Stimulated activated CD4-positive, alpha-beta T cell treated with anti-CD3 and anti-CD28 coated beads, Interleukin-1b, Interleukin-23, amount 100 ng/mL, for 48 hours (primary cell): ENCODE measurements around the gene FARP1.
"Not testable (repeated sequence)": the region's sequence is repeated elsewhere in the genome, so short reads cannot be mapped to it uniquely, and the experiment has no call there.

Experiments
- DNase-seq: peaks from one replicate; pipeline ENCODE4 v3.0.0-alpha.2; 2020

FARP1 gene

DNA sequence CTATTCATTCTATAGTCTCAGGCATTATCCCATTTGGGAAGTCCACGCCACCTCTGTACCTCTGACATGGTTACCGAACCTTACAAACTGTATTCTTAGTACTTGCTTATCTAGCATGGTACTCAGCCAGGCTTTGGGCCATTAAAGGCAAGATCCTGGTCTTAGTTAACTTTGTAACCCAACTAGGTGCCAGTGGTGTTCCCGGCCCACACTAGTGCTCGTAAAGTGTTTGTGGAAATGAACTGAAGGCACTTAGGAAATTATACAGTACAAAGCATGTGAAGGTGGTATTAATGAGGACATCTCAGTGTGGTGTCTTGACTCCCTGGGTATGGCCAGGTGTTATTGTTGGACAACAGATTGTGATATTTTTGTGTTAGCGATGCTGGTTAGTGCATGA is 122.0 kb downstream of the FARP1 start:
- DNase-seq = no peak

DNA sequence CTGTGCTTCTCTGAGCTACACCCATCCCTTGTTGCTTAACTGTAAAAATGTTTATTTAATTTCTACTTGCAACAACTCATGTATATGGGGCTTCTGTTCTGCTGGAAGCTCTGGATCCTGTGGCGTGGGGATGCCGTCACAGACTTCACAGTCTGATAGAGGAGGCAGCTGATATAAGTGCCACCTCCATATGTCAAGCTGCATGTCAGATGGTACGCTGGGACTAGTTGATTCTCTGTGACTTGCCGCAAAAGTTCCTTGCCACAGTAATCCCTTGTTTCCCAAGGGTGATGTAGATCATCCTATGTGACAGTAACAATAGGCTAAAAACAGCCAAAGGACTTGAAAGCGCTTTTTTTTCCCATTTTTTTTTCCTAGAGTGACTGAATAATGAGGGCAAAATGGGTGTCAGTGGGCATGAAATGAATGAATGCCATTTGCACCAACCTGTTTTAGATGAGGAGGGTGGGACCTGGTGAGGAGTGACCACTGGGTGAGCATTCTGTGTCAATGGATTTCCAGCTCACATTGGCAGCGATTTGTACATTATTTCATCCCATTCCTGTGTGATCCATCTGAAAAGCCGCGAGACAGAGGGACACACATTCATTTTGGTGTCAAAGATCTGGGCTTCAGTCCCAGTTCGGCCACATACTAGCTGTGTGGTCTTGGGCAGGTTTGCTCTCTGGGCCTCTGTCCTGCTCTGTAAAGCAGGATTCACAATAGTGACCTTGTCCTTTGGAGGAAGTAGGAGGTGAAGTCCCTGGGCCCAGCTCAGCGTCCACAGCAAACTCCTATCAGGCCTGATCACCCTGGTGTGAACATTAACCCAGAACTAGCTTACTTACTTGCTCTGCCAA is 123.0 kb downstream of the FARP1 start:
- DNase-seq = no peak

DNA sequence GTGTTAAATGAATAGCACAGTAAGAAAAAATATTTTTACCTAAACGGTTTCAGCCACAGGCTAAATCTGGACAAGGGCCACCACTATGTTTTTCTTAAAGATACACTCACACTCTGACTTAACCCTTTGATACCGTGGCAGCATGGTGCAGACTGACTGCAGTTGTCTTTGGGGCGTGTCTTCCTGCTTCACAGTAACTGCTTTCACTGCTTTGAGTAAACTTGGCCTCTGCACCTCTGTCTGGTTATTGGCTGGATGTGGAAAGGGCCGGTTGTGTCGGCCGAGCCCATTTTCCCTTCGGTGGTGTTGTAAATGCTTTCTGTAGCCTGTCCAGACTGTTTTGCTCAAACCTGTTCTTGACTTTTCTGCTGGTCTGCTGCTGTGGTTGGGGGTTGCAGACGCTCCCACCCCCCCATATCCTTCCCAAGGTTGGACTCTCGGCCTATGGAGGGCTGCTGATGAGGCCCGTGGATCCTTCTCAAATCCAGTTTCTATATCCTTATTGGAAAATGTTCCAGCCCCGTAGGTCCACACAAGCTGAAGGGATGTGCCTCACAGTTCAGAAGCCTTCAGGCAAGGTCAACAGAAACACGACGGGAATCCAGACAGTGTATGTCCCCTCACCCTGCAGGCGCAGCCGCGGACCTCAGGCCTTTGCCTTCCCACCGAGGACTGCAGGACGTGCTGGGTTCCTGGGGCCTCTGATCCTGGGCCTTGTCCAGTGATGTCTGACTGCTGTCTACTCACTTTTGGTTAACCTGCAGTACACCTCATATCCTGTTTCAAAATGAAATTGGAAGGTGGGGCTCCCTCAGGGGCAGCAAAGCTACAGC is 124.4 kb downstream of the FARP1 start:
- DNase-seq = no peak

DNA sequence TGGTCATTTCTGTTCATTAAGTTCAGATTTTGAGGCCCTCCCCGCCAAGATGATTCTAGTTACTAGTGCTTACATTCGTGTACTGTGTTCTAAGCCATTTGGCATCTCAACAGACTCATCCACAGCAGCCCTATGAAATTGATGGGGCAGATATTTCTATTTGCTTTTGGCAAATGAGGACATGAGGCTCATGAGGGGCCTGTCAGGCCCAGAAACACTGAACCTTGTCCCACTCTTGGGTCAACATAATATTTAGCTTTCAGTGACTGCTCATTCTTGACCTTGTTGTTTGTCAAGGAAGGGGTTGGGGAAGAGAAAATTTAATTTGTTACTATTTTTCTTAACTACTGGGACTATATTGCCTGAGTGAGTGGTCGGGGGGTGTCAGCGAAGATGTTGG is 126.5 kb downstream of the FARP1 start:
- no peak for DNase-seq

DNA sequence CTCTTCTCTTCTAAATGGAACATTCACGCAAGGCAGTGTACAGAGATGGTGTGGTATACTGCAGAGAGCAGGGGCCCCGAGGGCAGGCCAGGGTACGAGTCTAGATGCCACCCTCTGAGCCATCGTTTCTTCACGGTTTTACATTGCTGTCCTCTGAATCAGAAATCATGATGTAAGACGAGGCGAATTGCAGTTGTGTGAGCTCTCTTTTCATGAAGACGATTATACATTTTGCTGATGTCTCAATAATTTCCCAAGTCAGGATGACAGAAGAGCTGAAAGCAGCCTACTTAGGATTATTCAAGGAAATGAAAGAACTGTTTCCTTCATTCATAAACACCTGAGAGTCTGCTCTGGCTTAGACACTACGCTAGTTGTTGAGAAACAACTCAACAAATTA is 127.9 kb downstream of the FARP1 start:
- DNase-seq = no peak

DNA sequence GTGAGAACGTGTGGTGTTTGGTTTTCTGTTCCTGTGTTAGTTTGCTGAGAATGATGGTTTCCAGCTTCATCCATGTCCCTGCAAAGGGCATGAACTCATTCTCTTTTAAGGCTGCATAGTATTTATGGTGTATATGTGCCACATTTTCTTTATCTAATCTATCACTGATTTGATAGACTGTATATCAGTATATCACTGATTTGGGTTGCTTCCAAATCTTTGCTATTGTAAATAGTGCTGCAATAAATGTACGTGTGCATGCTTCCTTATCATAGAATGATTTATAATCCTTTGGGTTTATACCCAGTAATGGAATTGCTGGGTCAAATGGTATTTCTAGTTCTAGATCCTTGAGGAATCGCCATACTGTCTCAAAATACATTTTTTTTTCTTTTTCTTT is 128.8 kb downstream of the FARP1 start:
- not testable (repeated sequence) for DNase-seq

DNA sequence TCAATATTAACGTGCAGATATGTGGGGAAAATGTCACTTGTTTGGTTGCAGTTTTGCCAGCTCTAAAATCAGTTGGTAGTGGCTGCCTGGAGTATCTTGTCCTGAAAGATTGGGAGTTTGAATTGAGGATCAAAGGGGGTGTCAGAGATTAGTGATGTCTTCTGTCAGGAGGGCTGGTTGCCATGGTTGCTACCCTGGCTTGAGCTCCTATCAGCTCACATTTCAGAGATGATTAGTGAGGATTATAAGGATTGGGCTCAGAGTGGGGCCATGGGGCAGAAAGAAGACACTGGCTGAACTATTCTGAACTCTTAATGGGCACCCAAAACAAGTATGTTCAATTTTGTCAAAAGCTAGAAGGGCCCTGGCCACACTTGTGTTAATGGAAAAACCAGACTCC is 129.7 kb downstream of the FARP1 start:
- DNase-seq = no peak

DNA sequence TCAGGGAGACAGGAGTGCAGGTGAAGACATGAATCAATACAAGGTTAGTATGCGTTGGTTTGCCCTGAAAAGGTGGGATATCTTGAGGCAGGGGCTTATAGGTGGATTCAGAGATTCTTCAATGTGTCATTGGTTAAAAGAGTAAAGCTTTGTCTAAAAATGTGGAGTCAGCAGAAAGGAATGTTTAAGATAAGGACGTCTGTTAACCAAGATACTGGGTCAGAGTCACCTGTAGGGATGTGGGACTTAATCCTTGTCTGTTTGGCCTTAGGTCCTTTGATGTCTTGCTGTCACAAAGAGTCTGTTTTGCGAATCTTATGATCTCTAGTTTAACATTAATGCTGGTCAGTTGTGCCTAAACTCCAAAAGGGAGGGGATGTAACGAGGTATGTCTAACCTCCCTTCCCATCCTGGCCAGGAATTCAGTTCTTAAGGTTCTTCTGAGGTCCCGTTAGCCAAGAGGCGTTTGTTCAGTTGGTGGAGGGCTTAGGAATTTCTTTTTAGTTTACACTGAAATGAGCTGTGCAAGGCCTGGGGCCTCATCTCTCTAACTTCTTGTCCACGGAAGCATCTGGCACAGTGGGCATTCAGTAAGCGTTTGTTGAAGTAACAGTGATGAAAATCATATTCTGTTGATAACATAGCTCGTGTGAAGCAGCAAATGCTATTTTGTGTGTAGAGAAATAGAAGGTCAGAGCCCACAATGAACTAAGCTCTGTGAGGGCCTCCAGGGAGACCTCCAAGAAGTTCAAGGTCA is 130.4 kb downstream of the FARP1 start:
- no peak for DNase-seq

DNA sequence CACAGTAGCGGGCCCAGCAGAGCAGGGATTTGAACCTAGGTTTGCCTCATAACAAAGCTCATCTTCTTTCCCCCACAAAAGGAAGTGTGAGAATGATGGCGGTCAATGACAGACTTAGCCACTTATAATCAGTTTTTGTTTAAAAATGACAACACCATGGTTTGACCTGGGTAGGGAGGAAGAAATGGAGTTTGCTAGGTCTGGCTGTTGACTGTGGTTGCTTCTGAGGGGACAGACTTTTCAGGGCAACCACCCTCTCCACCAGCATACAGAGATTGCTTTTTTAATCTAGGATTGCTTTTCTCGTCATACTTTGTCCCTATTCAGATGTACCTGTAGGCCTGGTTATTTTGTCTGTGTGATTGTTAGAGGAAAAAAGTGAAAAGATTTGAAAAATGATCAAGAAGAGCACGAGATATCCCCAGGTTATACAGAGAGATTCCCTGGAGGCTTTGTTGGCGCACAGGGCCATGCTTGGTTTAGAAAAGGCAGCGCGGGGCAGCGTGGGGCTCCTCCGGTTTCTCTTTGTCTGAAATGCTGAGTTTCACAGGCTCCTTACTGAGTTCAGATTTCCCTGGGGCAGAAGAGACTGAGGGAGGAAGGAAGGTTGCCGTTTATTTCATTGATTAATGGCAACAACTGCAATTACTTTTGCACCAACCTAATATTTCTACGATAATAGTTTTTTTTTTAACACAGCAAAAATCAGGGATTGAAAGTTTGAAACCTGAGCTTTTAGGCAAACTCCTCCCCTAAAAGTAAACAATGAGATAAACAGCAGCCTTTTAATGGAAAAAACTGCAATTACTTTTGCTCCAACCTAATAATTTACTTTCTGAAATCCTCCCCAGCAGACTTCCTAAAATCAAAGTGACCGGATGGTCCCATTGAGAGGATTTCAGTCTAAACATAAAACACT is 131.2 kb downstream of the FARP1 start:
- DNase-seq = no peak

DNA sequence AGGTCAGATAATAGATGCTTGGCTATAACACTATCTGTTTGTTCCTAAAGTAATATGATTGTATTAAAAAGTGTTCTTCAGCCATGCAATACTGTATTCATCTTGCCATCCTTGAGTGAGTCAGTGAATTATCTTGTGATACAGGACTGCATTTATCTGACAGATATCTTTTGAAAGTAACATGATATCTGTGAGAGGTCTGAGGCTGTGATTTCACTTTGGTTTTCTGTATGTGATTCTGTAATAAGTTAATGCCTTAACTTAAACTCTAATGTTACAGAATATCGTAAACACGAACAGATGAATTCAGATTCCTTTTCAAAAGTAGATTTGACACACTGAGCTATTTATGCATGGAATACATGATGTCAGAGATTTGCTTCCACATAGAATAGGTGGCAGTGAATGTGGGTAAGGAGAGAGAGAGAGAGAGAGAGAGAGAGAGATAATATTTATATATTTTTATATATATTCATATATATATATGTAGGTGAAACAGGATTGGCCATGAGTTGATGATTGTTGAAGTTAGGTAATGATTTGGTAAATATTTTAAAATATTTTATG is 132.1 kb downstream of the FARP1 start:
- DNase-seq = no peak

DNA sequence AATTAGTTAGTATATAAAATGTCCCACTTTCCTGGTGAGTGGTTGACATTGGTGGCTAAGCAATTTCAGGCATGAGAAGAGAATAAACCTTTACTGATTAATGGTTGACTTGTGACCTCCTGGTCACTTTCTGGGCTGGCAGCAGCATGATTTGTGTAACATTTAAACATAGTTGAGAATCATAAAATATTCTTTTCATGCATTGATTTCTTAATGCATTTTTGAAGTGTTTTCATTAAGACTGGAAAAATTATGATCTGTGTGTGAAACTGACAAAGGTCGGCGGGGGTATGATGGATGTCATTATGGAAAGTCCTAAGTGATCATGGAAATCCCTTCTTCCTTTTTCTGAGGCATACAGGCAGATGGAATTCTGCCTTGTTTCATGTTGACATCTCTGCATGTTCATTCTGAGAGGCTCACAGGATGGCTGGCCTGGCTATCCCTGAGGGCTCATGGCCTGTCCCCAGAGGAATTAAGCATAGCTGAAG is 132.8 kb downstream of the FARP1 start:
- no peak for DNase-seq

DNA sequence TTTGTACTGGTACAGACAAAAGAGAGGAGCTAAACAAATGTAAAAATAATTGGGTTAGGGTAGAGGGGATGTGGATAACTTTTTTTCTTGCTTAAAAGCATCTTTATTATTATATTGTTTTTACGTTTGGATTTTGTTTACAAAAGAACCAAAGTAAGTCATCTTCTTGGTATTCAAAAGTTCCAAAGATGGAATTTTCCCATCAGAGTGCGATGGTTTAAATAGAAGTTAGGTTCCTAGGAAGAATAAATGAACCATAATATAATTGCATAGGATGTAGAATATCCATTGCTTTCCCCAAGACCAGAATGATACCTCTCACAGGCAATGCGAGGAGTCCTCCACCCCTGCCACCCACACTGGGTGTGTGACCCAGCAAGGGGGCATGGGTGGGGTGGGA is 133.6 kb downstream of the FARP1 start:
- no peak for DNase-seq

DNA sequence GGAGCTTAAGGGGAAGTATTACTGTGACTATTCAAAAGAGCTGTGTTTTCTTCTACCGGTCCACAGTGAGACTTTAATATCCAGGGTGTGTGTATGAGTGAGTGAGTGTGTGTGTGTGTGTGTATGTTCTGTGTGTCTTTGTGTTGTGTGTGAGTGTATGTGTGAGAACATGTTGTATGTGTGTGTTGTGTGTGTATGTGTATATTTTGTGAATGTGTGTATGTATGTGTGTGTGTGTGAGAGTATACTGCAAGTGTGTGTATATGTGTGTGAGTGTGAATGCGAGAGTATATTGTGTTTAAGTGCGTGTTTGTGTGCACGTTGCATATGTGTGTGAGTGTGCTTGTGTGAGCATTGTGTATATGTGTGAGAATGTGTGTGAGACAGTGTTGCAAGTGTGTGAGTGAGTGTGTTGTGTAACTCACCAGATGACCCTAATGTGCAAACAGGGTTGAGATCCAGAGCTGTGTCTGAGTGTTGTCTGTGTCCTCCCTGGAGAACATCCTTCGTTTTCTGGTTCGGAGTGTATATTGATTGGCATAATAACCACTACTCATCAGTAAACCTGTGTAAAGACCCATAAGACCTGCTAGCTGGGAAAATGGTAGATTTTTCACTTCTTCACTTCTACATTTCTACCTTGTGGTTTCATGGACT is 135.3 kb downstream of the FARP1 start:
- DNase-seq = no peak

DNA sequence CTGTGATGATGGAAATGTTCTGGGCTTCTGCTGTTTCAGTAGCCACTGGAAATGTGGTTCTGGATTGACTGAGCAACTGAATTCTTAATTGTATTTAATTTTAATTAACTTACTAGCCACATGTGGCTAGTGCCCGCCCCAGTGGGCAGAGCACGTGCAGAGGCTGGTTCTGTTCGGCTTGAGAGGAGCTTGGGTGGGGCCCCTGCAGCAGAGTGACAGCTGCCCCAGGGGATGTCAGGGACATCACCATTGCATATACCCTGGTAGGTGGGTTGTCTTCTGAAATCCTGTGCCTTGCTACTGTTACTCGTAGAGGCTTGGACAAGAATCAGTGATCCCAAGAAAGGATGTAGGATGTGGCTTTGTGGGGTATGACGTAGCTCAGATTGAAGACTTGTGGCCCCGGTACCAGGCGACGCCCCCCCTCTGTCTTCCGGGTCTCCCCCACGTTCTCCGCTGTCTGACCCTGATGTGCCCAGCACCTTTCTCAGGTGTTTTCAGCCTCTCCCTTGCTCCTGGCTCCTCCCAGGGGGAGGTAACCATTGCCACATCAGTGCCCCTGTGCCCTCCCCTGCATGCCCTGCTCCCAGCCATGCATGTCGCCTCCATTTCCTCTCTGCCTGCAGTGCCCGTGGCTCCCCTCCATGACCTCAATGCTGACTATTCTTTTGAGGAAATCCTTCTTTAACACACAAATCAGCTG is 136.7 kb downstream of the FARP1 start:
- no peak for DNase-seq

DNA sequence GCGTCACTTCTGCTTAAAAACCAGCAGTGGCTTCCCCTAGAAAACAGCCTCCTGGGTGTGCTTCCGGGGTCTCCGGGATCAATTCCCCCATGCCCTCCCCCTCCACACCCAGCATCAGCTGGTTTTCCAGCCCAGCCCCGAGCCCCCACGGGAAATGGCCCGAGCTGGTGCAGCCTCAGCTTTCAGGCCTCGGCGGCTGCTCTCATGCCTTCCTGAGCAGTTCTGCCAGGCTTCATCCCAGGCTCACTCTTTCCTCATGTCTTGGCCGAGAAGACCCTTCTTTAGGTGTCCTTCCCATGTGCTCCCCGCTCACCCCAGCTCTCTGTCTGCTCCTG is 137.2 kb downstream of the FARP1 start:
- DNase-seq = no peak

DNA sequence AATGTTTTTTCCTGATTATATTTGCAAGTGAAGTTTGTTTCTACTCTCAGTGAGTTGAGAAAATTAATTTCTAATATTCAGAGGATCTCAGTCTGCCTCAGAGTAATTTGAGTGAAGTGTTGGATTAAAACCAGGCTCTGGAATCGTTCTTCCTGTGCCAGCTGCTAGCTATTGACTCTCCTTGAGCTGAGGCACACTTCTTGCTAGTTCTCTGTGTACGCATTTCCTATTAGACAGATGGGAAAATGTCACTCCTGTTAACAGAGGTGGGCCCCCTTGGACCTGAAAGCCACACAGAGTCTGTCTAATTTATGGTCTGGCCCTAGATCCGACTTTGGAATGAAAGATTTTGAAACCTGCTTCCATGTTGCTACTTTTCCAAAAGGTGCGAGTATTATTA is 141.8 kb downstream of the FARP1 start:
- no peak for DNase-seq

DNA sequence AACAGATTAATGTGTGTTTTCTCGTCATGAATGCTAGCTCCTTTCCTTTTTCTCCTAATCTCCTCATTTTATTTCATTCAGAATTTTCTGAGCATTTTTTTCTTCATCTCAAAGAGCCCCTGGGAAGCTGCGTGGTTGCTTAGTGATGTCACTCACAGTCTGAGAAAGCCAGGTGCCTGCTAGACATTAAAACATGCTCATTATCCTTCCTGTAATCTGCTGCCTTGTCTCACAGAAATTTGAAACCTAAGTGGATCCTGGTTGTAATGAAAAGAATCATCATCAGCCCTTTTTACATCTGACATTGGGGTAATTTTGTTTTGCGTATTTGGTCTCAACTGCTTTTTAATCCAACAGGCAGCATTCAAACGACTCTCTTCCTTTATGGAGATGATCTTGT is 142.4 kb downstream of the FARP1 start:
- no peak for DNase-seq

DNA sequence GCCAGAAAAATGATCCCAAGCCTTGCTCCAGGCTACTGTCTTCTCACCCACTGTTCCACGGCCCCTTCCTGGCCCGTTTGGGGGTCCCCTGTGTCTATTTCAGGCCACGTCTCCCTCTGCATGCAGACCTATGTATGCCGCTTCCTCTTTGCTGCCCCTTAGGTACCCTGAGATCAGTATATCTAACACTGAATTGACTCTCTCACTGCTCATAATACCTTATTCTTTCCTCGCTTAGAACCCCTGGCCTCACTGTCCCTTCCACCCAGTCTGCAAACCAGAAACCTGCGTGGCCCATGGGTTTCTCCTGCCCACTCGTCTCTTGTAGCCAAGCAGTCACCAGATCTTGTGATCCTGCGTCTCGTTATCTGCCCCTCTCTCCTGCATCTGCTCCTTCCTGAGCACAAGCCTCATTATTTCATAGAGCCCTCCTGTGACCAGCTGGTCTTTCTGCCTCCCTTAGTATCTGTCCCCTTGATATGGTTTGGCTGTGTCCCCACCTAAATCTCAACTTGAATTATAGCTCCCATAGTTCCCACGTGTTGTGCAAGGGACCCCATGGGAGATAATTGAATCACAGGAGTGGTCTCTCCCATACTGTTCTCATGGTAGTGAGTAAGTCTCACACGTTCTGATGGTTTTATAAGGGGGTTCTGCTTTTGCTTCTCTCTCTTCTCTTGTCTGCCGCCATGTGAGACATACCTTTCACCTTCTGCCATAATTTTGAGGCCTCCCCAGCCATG is 143.1 kb downstream of the FARP1 start:
- DNase-seq = no peak

DNA sequence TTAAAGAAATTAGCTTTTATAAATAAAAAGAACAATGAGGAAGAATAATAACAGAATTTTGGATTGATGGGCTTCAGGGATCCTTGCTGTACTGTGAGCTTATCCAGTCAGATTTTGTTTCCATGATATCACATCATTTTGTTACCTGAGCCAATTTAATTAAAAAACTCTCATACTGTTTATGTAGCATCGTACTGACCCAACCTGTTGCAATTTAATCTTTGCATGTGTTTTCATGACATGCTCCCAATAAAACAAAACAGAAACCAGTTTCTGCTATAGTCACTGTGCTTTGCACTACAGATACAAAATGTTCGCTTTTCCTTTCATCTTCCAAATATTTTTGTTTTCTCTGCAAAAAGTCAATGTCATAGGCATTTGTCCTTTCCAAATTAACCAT is 143.9 kb downstream of the FARP1 start:
- no peak for DNase-seq

DNA sequence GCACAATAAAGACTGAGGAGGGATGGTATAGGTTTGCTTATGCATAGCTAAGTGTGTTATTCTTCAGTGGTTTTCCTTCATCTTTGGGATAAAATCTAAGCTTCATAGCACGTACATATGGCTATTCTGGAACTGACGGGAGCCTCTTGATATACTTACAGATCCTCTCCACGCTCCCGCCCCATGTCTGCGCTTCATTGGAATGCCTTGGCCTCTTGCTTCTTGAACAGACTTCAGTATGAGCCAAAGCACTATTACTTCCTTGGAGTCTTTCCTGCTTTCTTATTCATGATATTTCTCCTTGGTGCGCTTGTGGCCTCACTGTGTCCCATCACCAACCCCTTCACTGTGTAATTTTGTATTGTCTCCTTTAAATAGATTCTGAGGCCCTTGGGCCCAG is 145.3 kb downstream of the FARP1 start:
- DNase-seq = no peak
